H1 (cell line): ENCODE data around the gene SORCS3. TPM values are rescaled to one million over a fixed set of nuclear protein-coding genes. Genes with fewer than 3 reads are reported as not detected.

ENCODE experiments used
- CTCF ChIA-PET: fragments of 300-600 bp; sonication (Branson Sonifier 250); formaldehyde crosslinking; loops from one replicate; lab custom pipeline; 2021; ENCODE audit not compliant: partially characterized antibody; lab: Charles Lee
- POLR2A ChIA-PET: fragments of 300-600 bp; sonication (Branson Sonifier 250); formaldehyde crosslinking; loops from one replicate; lab custom pipeline; 2021; ENCODE audit warnings: inconsistent platforms; ENCODE audit not compliant: partially characterized antibody; lab: Charles Lee
- DNase-seq, 2 experiments: peaks; one replicate each; pipeline versions ENCODE4 v3.0.0 to v3.0.0-alpha.2; 2010 to 2022; ENCODE audit warnings: low spot score in 2 of 2, low read depth in 1 of 2, mixed read lengths in 1 of 2
- FAIRE-seq: peaks from 2 replicates; lab custom pipeline; 2011; peaks lifted over from hg19 to GRCh38; lab: Jason Lieb, UNC
- H2AFZ ChIP-seq: 2 replicates; pipeline ENCODE4 v1.8.1; 2012; ENCODE audit warnings: low read length, inconsistent platforms
- H2AK5ac ChIP-seq: 2 replicates; pipeline ENCODE4 v1.6.1; 2013; ENCODE audit warnings: low read depth, low read length
- H2BK120ac ChIP-seq: replicated peaks from 2 replicates; pipeline ENCODE3; 2013; ENCODE audit warnings: low read depth, low read length, inconsistent platforms
- H2BK12ac ChIP-seq: 2 replicates; pipeline ENCODE4 v1.6.1; 2013; ENCODE audit warnings: low read depth, low read length
- H2BK15ac ChIP-seq: 2 replicates; pipeline ENCODE4 v1.6.1; 2013; ENCODE audit warnings: low read length
- H2BK20ac ChIP-seq: 2 replicates; pipeline ENCODE4 v1.6.1; 2013; ENCODE audit warnings: low read length
- H2BK5ac ChIP-seq: 2 replicates; pipeline ENCODE4 v1.6.1; 2013; ENCODE audit warnings: low read depth, low read length
- H3K14ac ChIP-seq: 2 replicates; pipeline ENCODE4 v1.6.1; 2013; ENCODE audit warnings: inconsistent platforms; ENCODE audit not compliant: insufficient read length
- H3K18ac ChIP-seq: 2 replicates; pipeline ENCODE4 v1.6.1; 2013; ENCODE audit warnings: low read length; ENCODE audit errors: extremely low read depth
- H3K23ac ChIP-seq: 2 replicates; pipeline ENCODE4 v1.6.1; 2013; ENCODE audit warnings: inconsistent platforms; ENCODE audit not compliant: insufficient read length
- H3K23me2 ChIP-seq: 2 replicates; pipeline ENCODE4 v1.6.1; 2013; ENCODE audit warnings: low read depth, low read length
- H3K27ac ChIP-seq: 2 replicates; pipeline ENCODE4 v1.6.1; 2011; ENCODE audit warnings: low read depth, low read length, inconsistent platforms
- H3K27me3 ChIP-seq, 4 experiments: replicated peaks in 1 of 4; 1 replicate in 1 of 4; 2 replicates in 3 of 4; pipeline versions ENCODE4 v1.6.1 to v1.8.1; 2011 to 2013; ENCODE audit warnings: low read length in 3 of 4, mild to moderate bottlenecking in 3 of 4, inconsistent platforms in 2 of 4, mixed read lengths in 2 of 4, moderate library complexity in 1 of 4; ENCODE audit not compliant: control insufficient read depth in 3 of 4, insufficient read depth in 3 of 4; ENCODE audit errors: extremely low read depth in 1 of 4
- H3K36me3 ChIP-seq, 4 experiments: 2 replicates each; pipeline versions ENCODE4 v1.6.1 to v1.8.1; 2011 to 2013; ENCODE audit warnings: mild to moderate bottlenecking in 4 of 4, low read length in 3 of 4, moderate library complexity in 2 of 4, control low read depth in 1 of 4, inconsistent platforms in 1 of 4; ENCODE audit not compliant: insufficient read depth in 4 of 4, control insufficient read depth in 2 of 4
- H3K4ac ChIP-seq: replicated peaks from 2 replicates; pipeline ENCODE3; 2013; ENCODE audit warnings: low read length, low read depth, mixed read lengths, inconsistent platforms; ENCODE audit not compliant: insufficient read length
- H3K4me1 ChIP-seq, 4 experiments: replicated peaks in 1 of 4; 1 replicate in 1 of 4; 2 replicates in 3 of 4; pipeline versions ENCODE4 v1.6.1 to v1.8.1; 2011 to 2013; ENCODE audit warnings: low read length in 3 of 4, inconsistent platforms in 2 of 4, mixed read lengths in 1 of 4; ENCODE audit not compliant: insufficient read depth in 4 of 4, control insufficient read depth in 3 of 4
- H3K4me2 ChIP-seq, 2 experiments: 2 replicates each; pipeline versions ENCODE4 v1.6.1 to v1.8.1; 2011 to 2013; ENCODE audit warnings: low read depth in 2 of 2, low read length in 2 of 2, control low read depth in 1 of 2, inconsistent platforms in 1 of 2, mild to moderate bottlenecking in 1 of 2; ENCODE audit not compliant: insufficient read depth in 1 of 2
- H3K4me3 ChIP-seq, 4 experiments: fragments of 200-600, 300-600 bp in 1 of 4; sonication (generic), shearing (Covaris generic), sonication (Bioruptor Twin) in 1 of 4; 2 replicates each; pipeline versions ENCODE4 v1.5.1 to v1.8.1; 2011 to 2016; ENCODE audit warnings: low read length in 4 of 4, low read depth in 3 of 4, control low read depth in 2 of 4, inconsistent platforms in 2 of 4, mild to moderate bottlenecking in 2 of 4, mixed read lengths in 1 of 4, moderate library complexity in 1 of 4; ENCODE audit not compliant: insufficient read depth in 2 of 4; ENCODE audit errors: extremely low read depth in 1 of 4
- H3K56ac ChIP-seq: replicated peaks from 2 replicates; pipeline ENCODE3; 2013; ENCODE audit warnings: low read depth, mild to moderate bottlenecking, mixed read lengths, low read length, inconsistent platforms; ENCODE audit not compliant: insufficient read length
- H3K79me1 ChIP-seq: 2 replicates; pipeline ENCODE4 v1.6.1; 2013; ENCODE audit warnings: low read depth, low read length, control low read depth
- H3K79me2 ChIP-seq, 2 experiments: 2 replicates each; pipeline versions ENCODE4 v1.6.1 to v1.8.1; 2012 to 2013; ENCODE audit warnings: low read length in 2 of 2, mild to moderate bottlenecking in 2 of 2, inconsistent platforms in 1 of 2; ENCODE audit not compliant: insufficient read depth in 2 of 2, control insufficient read depth in 1 of 2
- H3K9ac ChIP-seq, 4 experiments: replicated peaks in 1 of 4; 1 replicate in 1 of 4; 2 replicates in 3 of 4; pipeline versions ENCODE4 v1.6.1 to v1.8.1; 2011 to 2013; ENCODE audit warnings: low read depth in 3 of 4, low read length in 3 of 4, control low read depth in 2 of 4, mild to moderate bottlenecking in 2 of 4, moderate library complexity in 2 of 4, inconsistent platforms in 1 of 4; ENCODE audit errors: extremely low read depth in 1 of 4
- H3K9me3 ChIP-seq, 2 experiments: 2 replicates each; pipeline versions ENCODE4 v1.6.1 to v1.8.1; 2012 to 2013; ENCODE audit warnings: mild to moderate bottlenecking in 2 of 2, moderate library complexity in 2 of 2, control low read depth in 1 of 2, inconsistent platforms in 1 of 2, low read depth in 1 of 2, low read length in 1 of 2, mixed read lengths in 1 of 2; ENCODE audit not compliant: insufficient read depth in 2 of 2
- H4K20me1 ChIP-seq, 2 experiments: replicated peaks in 1 of 2; 2 replicates each; pipeline versions ENCODE3 to v1.8.1; 2011 to 2013; ENCODE audit warnings: inconsistent platforms in 2 of 2, low read length in 2 of 2, mild to moderate bottlenecking in 1 of 2; ENCODE audit not compliant: insufficient read depth in 2 of 2, control insufficient read depth in 1 of 2
- H4K5ac ChIP-seq: 2 replicates; pipeline ENCODE4 v1.6.1; 2013; ENCODE audit warnings: low read length, low read depth, mixed read lengths, inconsistent platforms; ENCODE audit not compliant: insufficient read length
- H4K8ac ChIP-seq: 2 replicates; pipeline ENCODE4 v1.8.0; 2013; ENCODE audit warnings: mild to moderate bottlenecking, moderate library complexity, low read length, inconsistent platforms; ENCODE audit not compliant: insufficient read depth; ENCODE audit errors: extremely low read depth
- H4K91ac ChIP-seq: replicated peaks from 2 replicates; pipeline ENCODE3; 2013; ENCODE audit warnings: low read length, mixed read lengths, inconsistent platforms; ENCODE audit not compliant: insufficient read length
- CBX5 ChIP-seq: fragments of 300-800, 300-1000 bp; sonication (generic); IDR thresholded peaks from 2 replicates; pipeline ENCODE4 v1.7.1; 2016; ENCODE audit warnings: antibody characterized with exemption, low read length, low read depth
- CTBP2 ChIP-seq: IDR thresholded peaks from 2 replicates; pipeline ENCODE4 v1.7.0; 2011; ENCODE audit warnings: borderline replicate concordance, mild to moderate bottlenecking, moderate library complexity, mixed read lengths, low read length; ENCODE audit not compliant: insufficient read depth, insufficient read length
- CTCF ChIP-seq, 3 experiments: IDR thresholded peaks; 1 replicate in 2 of 3; 2 replicates in 1 of 3; pipeline versions ENCODE4 v1.5.1 to v1.6.1; 2011; ENCODE audit warnings: low read length in 3 of 3, mild to moderate bottlenecking in 3 of 3, inconsistent platforms in 2 of 3, low read depth in 1 of 3, moderate library complexity in 1 of 3; ENCODE audit not compliant: insufficient read depth in 1 of 3; ENCODE audit errors: control extremely low read depth in 1 of 3
- KDM5A ChIP-seq: fragments of 200-600 bp; IDR thresholded peaks from 2 replicates; pipeline ENCODE4 v1.7.1; 2012; ENCODE audit warnings: mild to moderate bottlenecking, low read length, inconsistent platforms, mixed read lengths
- NANOG ChIP-seq: IDR thresholded peaks from 2 replicates; pipeline ENCODE4 v1.6.1; 2011; ENCODE audit warnings: low read length, low read depth, mild to moderate bottlenecking, inconsistent platforms; ENCODE audit not compliant: insufficient read depth, poor library complexity, severe bottlenecking
- POLR2A ChIP-seq, 2 experiments: IDR thresholded peaks; 1 replicate in 1 of 2; 2 replicates in 1 of 2; pipeline ENCODE4 v1.6.1; 2011; ENCODE audit warnings: low read depth in 2 of 2, low read length in 2 of 2, mild to moderate bottlenecking in 2 of 2; ENCODE audit errors: control extremely low read depth in 1 of 2
- SP2 ChIP-seq: IDR thresholded peaks from 2 replicates; pipeline ENCODE4 v1.6.1; 2012; ENCODE audit warnings: mild to moderate bottlenecking, low read length, inconsistent platforms
- TAF1 ChIP-seq: IDR thresholded peaks from 2 replicates; pipeline ENCODE4 v1.6.1; 2011; ENCODE audit warnings: mild to moderate bottlenecking, low read depth, low read length
- YY1 ChIP-seq: IDR thresholded peaks from 2 replicates; pipeline ENCODE4 v1.6.1; 2011; ENCODE audit warnings: low read depth, mild to moderate bottlenecking, low read length
- WGBS, 2 experiments: shearing (Covaris generic) in 1 of 2; methylation state at CpG; one replicate each; pipeline versions ENCODE4 v1.1.6 to v1.1.7; 2013 to 2015; ENCODE audit warnings: low lambda C conversion rate in 2 of 2, mixed read lengths in 2 of 2, inconsistent platforms in 1 of 2, low coverage in 1 of 2, missing lambda C conversion rate in 1 of 2; ENCODE audit not compliant: insufficient replicate concordance in 2 of 2, insufficient coverage in 1 of 2, insufficient read length in 1 of 2; ENCODE audit errors: extremely low coverage in 1 of 2, missing lambda C conversion rate in 1 of 2; 5-methylcytosine and 5-hydroxymethylcytosine counted together
- polyA plus RNA-seq, 7 experiments: library from polyadenylated mRNA; depleted of rRNA in 3 of 7; stranded (reverse) in 5 of 7; unstranded in 2 of 7; fragments of >200 nt in 5 of 7; fragments of 200-250 nt in 2 of 7; gene quantifications; 1 replicate in 5 of 7; 2 replicates in 1 of 7; 4 replicates in 1 of 7; pipeline versions ENCODE4 v1.2.1 to v1.2.3, GENCODE V29; 2011 to 2013; ENCODE audit warnings: missing spikeins in 2 of 7, mixed read lengths in 2 of 7
- total RNA-seq: library from RNA; stranded (reverse); fragmentation: NEBNext Ultra II Directional; extraction: Animal tissue kit (Norgen Biotek cat#: 25700); gene quantifications from 2 replicates; pipeline ENCODE4 v1.2.1, GENCODE V29; 2021
- TF ChIP-seq, protein P1 (sequence below): IDR thresholded peaks from 2 replicates; pipeline ENCODE4 v1.6.1; 2012; ENCODE audit warnings: low read length, inconsistent platforms

The SORCS3 gene
- total and polyA plus RNA-seq, 2 of the 8 experiments (the other 6 are each of a cell fraction or from before 2014, with no cell fraction given): 0.26 to 0.88 TPM

GRCh38 chr10:104689105-104689504 lies 48.0 kb downstream of the SORCS3 start:
- H3K4me3 ChIP-seq: no peak overlapping the region
- H2BK15ac ChIP-seq: no peak overlapping the region
- no peak overlapping the region for H3K4me2 ChIP-seq
- no peak overlapping the region for H3K14ac ChIP-seq
- peaks cover 2% of the 10 kb centered on the region; the same call in 1 of the 2 replicates for H3K23me2 ChIP-seq
- DNase-seq: no peak
- no peak overlapping the region for H3K23ac ChIP-seq
- no peak overlapping the region for H3K27ac ChIP-seq
- no peaks in the 10 kb centered on the region for H3K27me3 ChIP-seq
- no peak overlapping the region for H4K5ac ChIP-seq
- no peak overlapping the region for H2AK5ac ChIP-seq
- H4K20me1 ChIP-seq: no peaks in the 10 kb centered on the region
- POLR2A ChIA-PET: no interaction called here
- H3K36me3 ChIP-seq: no peaks in the 10 kb centered on the region
- no peak overlapping the region for H3K9ac ChIP-seq
- FAIRE-seq: no peak
- H2BK12ac ChIP-seq: no peak overlapping the region
- no peaks in the 10 kb centered on the region for H3K9me3 ChIP-seq
- H3K79me2 ChIP-seq: no peaks in the 10 kb centered on the region
- no peaks in the 10 kb centered on the region; a peak in 1 of 7 replicates for H3K4me1 ChIP-seq
- no peak overlapping the region for H3K18ac ChIP-seq
- 81% methylated on average over 2 of the region's 2 CpGs; no CpG with 5 or more reads in 1 of the 2 experiments for WGBS, 2 experiments
- no peak overlapping the region for H2BK120ac ChIP-seq
- H4K8ac ChIP-seq: no peak overlapping the region
- no peak overlapping the region for H3K4ac ChIP-seq
- H2BK5ac ChIP-seq: no peak overlapping the region
- no peak overlapping the region for H2AFZ ChIP-seq
- H3K56ac ChIP-seq: no peak overlapping the region
- no peak overlapping the region for H2BK20ac ChIP-seq
- H4K91ac ChIP-seq: no peak overlapping the region
- CTCF ChIA-PET: interaction anchor here (0.6 to 0.9 kb wide), 3 partner anchors 15 to 241 kb away, joined by 3 read pairs; no protein-coding TSS in a partner anchor
- no peaks in the 10 kb centered on the region for H3K79me1 ChIP-seq
- TF ChIP-seq SP2 (no peak), YY1 (no peak), CBX5 (no peak), TAF1 (no peak), NANOG (no peak), CTCF (IDR thresholded peaks at IDR 0.05; ENCODE audit: control extremely low read depth in 1 of 3, insufficient read depth in 1 of 3, low read depth in 1 of 3, low read length in 3 of 3) (no peak), CTBP2 (no peak), KDM5A (no peak), POLR2A (IDR thresholded peaks at IDR 0.05; ENCODE audit: control extremely low read depth in 1 of 2, low read depth in 2 of 2, low read length in 2 of 2) (no peak)
- TF ChIP-seq, protein P1, sequence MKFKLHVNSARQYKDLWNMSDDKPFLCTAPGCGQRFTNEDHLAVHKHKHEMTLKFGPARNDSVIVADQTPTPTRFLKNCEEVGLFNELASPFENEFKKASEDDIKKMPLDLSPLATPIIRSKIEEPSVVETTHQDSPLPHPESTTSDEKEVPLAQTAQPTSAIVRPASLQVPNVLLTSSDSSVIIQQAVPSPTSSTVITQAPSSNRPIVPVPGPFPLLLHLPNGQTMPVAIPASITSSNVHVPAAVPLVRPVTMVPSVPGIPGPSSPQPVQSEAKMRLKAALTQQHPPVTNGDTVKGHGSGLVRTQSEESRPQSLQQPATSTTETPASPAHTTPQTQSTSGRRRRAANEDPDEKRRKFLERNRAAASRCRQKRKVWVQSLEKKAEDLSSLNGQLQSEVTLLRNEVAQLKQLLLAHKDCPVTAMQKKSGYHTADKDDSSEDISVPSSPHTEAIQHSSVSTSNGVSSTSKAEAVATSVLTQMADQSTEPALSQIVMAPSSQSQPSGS: no peak
